Neural cell (in vitro differentiated cells): ENCODE results near the gene CD226.

Experiments
- CTCF ChIP-seq: fragments of 450-650 bp; IDR thresholded peaks from 2 replicates; pipeline ENCODE4 v1.5.1; 2014; ENCODE audit warnings: antibody characterized with exemption, mild to moderate bottlenecking, moderate library complexity; ENCODE audit not compliant: poor library complexity, severe bottlenecking
- EP300 ChIP-seq: fragments of 450-650 bp; conservative IDR thresholded peaks from 2 replicates; pipeline ENCODE4 v1.6.1; 2014; ENCODE audit warnings: antibody characterized with exemption, mild to moderate bottlenecking, moderate library complexity; ENCODE audit not compliant: poor library complexity, severe bottlenecking
- EZH2 ChIP-seq: fragments of 200-600, 300-800 bp; shearing (Covaris generic), sonication (generic); IDR thresholded peaks from 2 replicates; pipeline ENCODE4 v1.6.1; 2014; ENCODE audit warnings: antibody characterized with exemption, low read length, borderline replicate concordance, mild to moderate bottlenecking; ENCODE audit not compliant: insufficient read depth, poor library complexity, severe bottlenecking
- POLR2AphosphoS5 ChIP-seq: IDR thresholded peaks from 2 replicates; pipeline ENCODE4 v1.6.1; 2012
- RAD21 ChIP-seq: fragments of 450-650 bp; conservative IDR thresholded peaks from 2 replicates; pipeline ENCODE4 v1.6.1; 2014; ENCODE audit warnings: antibody characterized with exemption, mild to moderate bottlenecking, moderate library complexity
- TAF1 ChIP-seq: IDR thresholded peaks from 2 replicates; pipeline ENCODE4 v1.6.1; 2012; ENCODE audit warnings: low read depth

GRCh38 chr18:69841117-69841516 is 106.6 kb downstream of the CD226 start:
- no peak for TF ChIP-seq CTCF
- no peak for TF ChIP-seq EP300
- no peak for TF ChIP-seq RAD21
- no peak for TF ChIP-seq TAF1
- TF ChIP-seq POLR2AphosphoS5, result no peak
- TF ChIP-seq EZH2, result no peak
